ENCODE results near the gene FOLH1.
"Not testable (repeated sequence)": the region's sequence is repeated elsewhere in the genome, so short reads cannot be mapped to it uniquely, and the experiment has no call there.

FOLH1 gene

GRCh38 chr11:49208006-49208721, at the start of gene FOLH1:
Gene FOLH1 (minus strand): TSS chr11:49208602. CDS start chr11:49208409, 193 bp downstream.
- no peak for DNase-seq (ENCODE audit: low read depth)

- DNase-seq (ENCODE audit: low read depth): not testable (repeated sequence)
Observed at GRCh38 chr11:49255148-49255547, 46.7 kb upstream of the FOLH1 start.

GRCh38 chr11:49251212-49251611, 42.8 kb upstream of the FOLH1 start:
- not testable (repeated sequence) for DNase-seq (ENCODE audit: low read depth)

DNA sequence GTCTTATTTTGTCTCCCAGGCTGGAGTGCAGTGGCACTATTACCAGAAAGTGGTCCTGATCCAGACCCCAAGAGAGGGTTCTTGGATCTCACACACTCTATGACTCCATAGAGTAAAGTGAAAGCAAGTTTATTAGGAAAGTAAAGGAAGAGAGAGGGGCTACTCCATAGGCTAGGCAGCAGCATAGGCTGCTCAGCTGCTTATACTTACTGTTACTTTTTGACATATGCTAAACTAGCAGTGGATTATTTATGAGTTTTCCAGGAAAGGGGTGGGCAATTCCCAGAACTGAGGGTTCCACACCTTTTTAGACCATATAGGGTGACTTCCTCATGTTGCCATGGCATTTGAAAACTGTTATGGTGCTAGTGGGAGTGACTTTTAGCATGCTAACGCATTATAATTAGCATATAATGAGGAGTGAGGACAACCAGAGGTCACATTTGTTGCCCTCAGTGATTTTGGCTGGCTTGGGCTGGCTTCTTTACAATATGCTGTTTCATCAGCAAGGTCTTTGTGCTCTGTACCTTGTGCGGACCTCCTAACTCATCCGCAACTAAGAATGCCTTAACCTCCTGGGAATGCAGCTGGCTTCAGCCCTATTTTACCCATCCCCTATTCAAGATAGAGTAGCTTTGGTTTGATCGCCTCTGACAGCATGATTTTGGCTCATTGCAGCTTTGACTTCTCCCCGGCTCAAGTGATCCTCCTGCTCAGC, 42.2 kb upstream of the FOLH1 start:
- not testable (repeated sequence) for DNase-seq (ENCODE audit: low read depth)

GRCh38 chr11:49249363-49249762, 41.0 kb upstream of the FOLH1 start:
- DNase-seq (ENCODE audit: low read depth): not testable (repeated sequence)

- not testable (repeated sequence) for DNase-seq (ENCODE audit: low read depth)
Observed at GRCh38 chr11:49233685-49234084, 25.3 kb upstream of the FOLH1 start.

DNA sequence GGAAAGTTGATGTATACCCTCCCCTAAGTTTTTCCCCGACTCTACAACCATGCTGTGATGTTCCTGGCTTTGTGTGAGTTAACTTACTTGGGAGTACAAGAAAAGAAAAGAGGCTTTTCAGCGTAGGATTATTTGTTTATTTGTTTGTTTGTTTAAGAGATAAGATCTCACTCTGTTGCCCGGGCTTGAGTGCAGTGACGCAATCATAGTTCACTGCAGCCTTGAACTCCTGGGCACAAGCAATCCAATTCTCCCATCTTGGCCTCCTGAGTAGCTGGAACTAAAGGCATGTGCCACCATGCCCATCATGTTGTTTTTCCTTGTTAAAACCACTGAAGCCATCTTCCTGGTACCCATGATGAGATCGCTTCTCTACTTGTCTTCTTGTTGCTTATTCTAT, 24.6 kb upstream of the FOLH1 start:
- DNase-seq (ENCODE audit: low read depth): not testable (repeated sequence)

- DNase-seq (ENCODE audit: low read depth): not testable (repeated sequence)
Observed at GRCh38 chr11:49231725-49232124, 23.3 kb upstream of the FOLH1 start.

- DNase-seq (ENCODE audit: low read depth): not testable (repeated sequence)
Observed at GRCh38 chr11:49230534-49230933, 22.1 kb upstream of the FOLH1 start.

DNA sequence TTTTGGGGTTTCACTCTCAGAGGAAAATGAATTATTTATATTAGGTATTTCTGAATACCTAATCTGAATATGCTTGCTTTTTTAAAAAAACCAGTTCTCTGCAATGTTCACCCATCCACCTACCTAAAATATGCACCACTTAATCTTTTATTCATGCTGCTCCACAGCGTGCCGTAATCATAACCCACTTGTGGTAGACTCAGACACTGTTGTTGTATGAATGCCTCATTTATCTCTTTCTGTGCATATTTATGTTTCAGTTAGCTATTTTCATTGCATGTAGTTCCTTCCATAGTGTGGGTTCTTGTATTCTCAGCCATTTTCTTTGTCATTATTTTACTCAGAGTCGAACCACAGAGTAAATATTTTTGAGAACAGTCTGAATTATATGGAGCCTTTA, 21.6 kb upstream of the FOLH1 start:
- DNase-seq (ENCODE audit: low read depth): not testable (repeated sequence)

- DNase-seq (ENCODE audit: low read depth): not testable (repeated sequence)
Observed at GRCh38 chr11:49229136-49229535, 20.7 kb upstream of the FOLH1 start.

DNA sequence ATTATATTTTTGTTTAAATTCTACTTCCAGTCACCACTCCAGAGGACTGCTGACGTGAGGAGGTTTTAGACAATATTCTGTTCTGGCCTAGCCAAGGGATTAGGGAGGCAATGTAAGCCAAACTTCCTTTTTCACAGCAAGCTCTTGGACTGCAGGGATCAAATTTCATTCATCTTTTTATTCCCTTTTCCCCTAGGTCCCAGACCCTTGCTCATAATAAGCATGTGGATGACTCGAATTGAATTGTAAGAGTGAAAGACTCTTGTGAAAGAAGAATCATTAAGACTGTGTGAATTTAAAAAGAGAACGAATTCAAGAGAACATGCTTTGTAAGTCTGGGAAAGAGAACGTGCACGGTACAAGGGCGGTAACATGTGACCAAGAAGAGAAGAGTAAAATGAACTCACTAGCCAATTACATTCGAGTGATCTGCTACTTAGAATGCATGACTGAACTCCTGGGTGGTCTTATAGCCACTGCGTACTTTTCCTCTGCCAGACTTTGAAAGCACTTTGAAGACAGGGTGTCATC, 16.9 kb upstream of the FOLH1 start:
- DNase-seq (ENCODE audit: low read depth): not testable (repeated sequence)

DNA sequence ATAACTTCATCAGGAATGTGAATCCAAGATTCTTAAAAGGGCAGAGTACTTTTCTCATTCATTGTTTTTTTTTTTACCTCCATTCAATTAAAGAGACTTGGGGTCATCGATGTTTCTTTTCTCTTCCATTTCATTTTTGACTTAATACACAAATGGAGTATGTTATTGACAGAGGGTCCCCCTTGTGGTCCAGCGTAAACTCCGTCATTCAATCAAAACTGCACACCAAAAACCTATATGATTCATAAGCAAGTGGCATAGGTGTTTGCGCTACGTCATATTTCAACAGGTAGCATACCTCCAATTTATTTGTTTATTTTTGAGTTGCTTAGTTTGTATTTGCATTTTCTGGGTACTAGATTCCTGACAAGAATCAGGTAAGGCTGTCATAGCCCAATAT, 12.7 kb upstream of the FOLH1 start:
- no peak for DNase-seq (ENCODE audit: low read depth)

DNA sequence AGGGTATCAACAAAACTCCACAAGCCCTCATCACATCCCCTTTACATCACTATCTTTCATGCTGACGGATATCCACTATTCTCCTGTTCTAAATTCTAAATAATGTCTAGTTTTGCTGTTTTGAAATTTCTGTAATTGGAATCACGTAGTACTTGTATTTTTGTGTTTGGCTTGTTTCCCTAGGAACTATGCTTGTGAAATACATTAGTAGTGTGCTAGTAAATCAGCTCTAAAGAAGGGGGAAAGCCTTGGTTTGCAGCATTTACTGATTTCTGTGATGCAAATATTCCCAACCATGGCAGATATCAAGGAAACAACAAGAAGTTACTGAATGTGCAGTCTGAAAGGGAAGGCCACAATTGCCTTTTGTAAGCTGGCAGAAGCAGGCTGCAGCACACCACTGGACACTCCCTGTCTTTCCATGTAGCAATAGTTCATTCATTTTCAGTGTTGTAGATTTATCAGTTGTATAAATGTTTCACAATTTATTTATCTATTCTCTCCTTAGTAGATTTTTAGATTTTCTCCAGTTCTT, 4.7 kb upstream of the FOLH1 start:
- DNase-seq (ENCODE audit: low read depth): no peak

DNA sequence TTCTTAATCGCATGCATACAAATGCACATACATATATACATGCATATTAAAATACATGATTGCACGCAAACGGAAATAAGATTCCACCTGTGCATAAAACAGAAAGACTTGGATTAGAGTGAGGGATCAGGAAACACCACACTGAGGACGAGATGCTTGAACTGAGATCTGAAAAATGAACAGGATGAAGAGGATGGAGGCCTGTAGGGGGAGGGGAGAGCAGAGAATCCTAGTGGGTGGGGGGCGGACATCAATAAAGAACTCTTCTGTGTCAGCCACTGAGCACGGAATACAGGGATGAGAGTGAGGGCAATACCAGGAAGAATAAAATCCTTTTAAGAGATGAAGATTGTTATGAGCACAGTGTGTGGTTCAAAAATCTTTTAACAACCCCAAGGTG, 1.4 kb downstream of the FOLH1 start:
- DNase-seq (ENCODE audit: low read depth): not testable (repeated sequence)

DNA sequence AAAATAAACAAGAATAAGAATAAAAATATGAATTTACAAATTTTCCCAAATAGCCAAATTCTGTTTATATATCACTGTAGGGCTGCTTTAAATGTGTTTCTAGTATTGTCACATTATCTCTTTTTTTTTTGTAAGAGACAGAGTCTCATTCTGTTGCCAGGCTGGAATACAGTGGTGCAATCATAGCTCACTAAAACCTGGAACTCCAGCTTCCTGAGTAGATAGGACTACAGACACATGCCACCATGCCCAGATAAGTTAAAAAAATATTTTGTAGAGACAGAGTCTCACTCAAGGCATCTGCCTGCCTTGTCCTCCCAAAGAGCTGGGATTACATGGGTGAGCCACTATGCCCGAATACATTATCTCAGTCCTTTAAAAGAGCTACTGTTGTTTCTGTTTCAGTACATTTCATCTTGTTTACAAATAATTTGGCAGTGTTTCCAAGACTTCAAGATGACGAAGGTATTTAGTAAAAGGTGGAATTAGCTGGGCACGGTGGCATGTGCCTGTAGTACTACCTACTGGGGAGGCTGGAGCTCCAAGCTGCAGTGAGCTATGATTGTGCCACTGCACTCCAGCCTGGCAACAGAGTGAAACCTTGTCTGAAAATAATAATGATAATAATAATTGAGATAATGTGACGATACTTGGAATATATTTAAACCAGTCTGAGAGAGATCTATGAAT, 6.0 kb downstream of the FOLH1 start:
- no peak for DNase-seq (ENCODE audit: low read depth)

- not testable (repeated sequence) for DNase-seq (ENCODE audit: low read depth)
Observed at GRCh38 chr11:49196775-49197174, 11.6 kb downstream of the FOLH1 start.

GRCh38 chr11:49196002-49196401, 12.4 kb downstream of the FOLH1 start:
- not testable (repeated sequence) for DNase-seq (ENCODE audit: low read depth)

GRCh38 chr11:49190287-49190686, 18.1 kb downstream of the FOLH1 start:
- not testable (repeated sequence) for DNase-seq (ENCODE audit: low read depth)

GRCh38 chr11:49186225-49186624, 22.2 kb downstream of the FOLH1 start:
- DNase-seq (ENCODE audit: low read depth): not testable (repeated sequence)

GRCh38 chr11:49185597-49185996, 22.8 kb downstream of the FOLH1 start:
- not testable (repeated sequence) for DNase-seq (ENCODE audit: low read depth)

DNA sequence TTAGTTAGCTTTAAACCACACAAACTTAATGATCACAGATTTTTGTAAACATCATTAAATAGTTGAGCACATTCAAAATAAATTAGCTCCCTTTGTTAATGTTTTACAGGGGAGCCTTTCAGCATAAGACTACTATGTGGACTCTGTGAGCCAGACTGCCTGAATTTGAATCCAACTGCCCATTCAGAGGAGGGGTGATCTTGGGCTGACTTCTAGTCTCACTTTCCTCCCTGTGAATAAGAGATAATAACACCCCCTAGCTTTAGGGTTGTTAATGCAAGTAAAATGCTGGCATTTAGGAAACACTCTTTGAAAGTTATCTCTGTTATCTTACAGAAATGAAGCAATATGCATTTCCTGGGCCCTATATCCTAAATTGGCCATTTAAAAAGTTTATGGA, 23.6 kb downstream of the FOLH1 start:
- DNase-seq (ENCODE audit: low read depth): not testable (repeated sequence)
